Lower lobe of right lung (tissue), 2 donors: ENCODE results near the gene AEN. TPM values are rescaled to one million over a fixed set of nuclear protein-coding genes. Genes with fewer than 3 reads are reported as not detected.

Experiments
- ATAC-seq, 2 donors: fragments of 200-7000 bp; cut with Tn5 transposase; one replicate each; pipeline ENCODE4 v1.9.1; 2020 to 2022; ENCODE audit warnings: mild to moderate bottlenecking in 2 of 2, moderate library complexity in 2 of 2
- DNase-seq: peaks from one replicate; pipeline ENCODE4 v3.0.0-alpha.2; 2020
- H3K27ac ChIP-seq: fragments of 200-600 bp; one replicate; pipeline ENCODE4 v1.8.0; 2022
- H3K27me3 ChIP-seq: fragments of 200-600 bp; one replicate; pipeline ENCODE4 v1.8.0; 2022; ENCODE audit warnings: low read depth
- H3K36me3 ChIP-seq: fragments of 200-600 bp; one replicate; pipeline ENCODE4 v1.8.0; 2022; ENCODE audit warnings: mild to moderate bottlenecking
- H3K4me1 ChIP-seq: fragments of 200-600 bp; one replicate; pipeline ENCODE4 v1.8.0; 2022
- H3K4me3 ChIP-seq: fragments of 200-600 bp; one replicate; pipeline ENCODE4 v1.8.0; 2022; ENCODE audit warnings: mild to moderate bottlenecking
- H3K9me3 ChIP-seq: fragments of 200-600 bp; one replicate; pipeline ENCODE4 v1.8.0; 2022
- CTCF ChIP-seq: fragments of 200-600 bp; IDR thresholded peaks from one replicate; pipeline ENCODE4 v1.8.0; 2022; ENCODE audit warnings: antibody characterized with exemption, mild to moderate bottlenecking
- intact Hi-C: fragments of 100-400 bp; cut with DNase I; formaldehyde crosslinking; loops from one replicate; pipeline ENCODE4 v1.11.0; 2022
- total RNA-seq: library from RNA; stranded (reverse); fragmentation: NEBNext Ultra II Directional; extraction: Animal tissue kit (Norgen Biotek cat#: 25700); gene quantifications from one replicate; pipeline ENCODE4 v1.2.1, GENCODE V29; 2021
- donor health status: DM: no; HTN: yes; CAD: no; lungs with severe emphysema.

The AEN gene
- total RNA-seq, 1 donor from 2014 or later: 23.8 TPM

- Histone ChIP-seq H3K9me3 (no peaks in the 10 kb centered on the region), H3K4me3 (no peak overlapping the region), H3K27me3 (no peaks in the 10 kb centered on the region), H3K36me3 (no peaks in the 10 kb centered on the region), H3K27ac (no peak overlapping the region), H3K4me1 (no peaks in the 10 kb centered on the region)
- intact Hi-C loops: no loop called here
- ATAC-seq (no peak), DNase-seq (no peak)
- TF ChIP-seq CTCF: no peak
These were observed 40.6 kb upstream of the AEN start for GRCh38 chr15:88580532-88580931.

- Histone ChIP-seq H3K4me1 (no peaks in the 10 kb centered on the region), H3K9me3 (no peaks in the 10 kb centered on the region), H3K36me3 (no peaks in the 10 kb centered on the region), H3K4me3 (no peak overlapping the region), H3K27ac (no peak overlapping the region), H3K27me3 (no peaks in the 10 kb centered on the region)
- no peak for TF ChIP-seq CTCF
- DNase-seq (no peak), ATAC-seq (no peak)
- intact Hi-C loops: no loop called here
These were observed 34.6 kb upstream of the AEN start for GRCh38 chr15:88586401-88587162.

- Histone ChIP-seq H3K27me3 (no peaks in the 10 kb centered on the region), H3K36me3 (no peaks in the 10 kb centered on the region), H3K4me3 (no peak overlapping the region), H3K4me1 (no peaks in the 10 kb centered on the region), H3K27ac (no peak overlapping the region), H3K9me3 (no peaks in the 10 kb centered on the region)
- intact Hi-C loops: no loop called here
- ATAC-seq (no peak), DNase-seq (no peak)
- no peak for TF ChIP-seq CTCF
These were observed 30.4 kb upstream of the AEN start for GRCh38 chr15:88590759-88591158.

GRCh38 chr15:88591384-88591783 is 29.8 kb upstream of the AEN start:
- intact Hi-C loops: no loop called here
- DNase-seq: no peak
- H3K4me3 ChIP-seq: no peak overlapping the region
- H3K36me3 ChIP-seq: no peaks in the 10 kb centered on the region
- no peaks in the 10 kb centered on the region for H3K4me1 ChIP-seq
- no peak overlapping the region for H3K27ac ChIP-seq
- TF ChIP-seq CTCF: no peak
- H3K9me3 ChIP-seq: no peaks in the 10 kb centered on the region
- H3K27me3 ChIP-seq: no peaks in the 10 kb centered on the region
- no peak for ATAC-seq

- Histone ChIP-seq H3K36me3 (no peaks in the 10 kb centered on the region), H3K4me1 (peaks cover 13% of the 10 kb centered on the region), H3K9me3 (no peaks in the 10 kb centered on the region), H3K27ac (no peak overlapping the region), H3K27me3 (peaks cover 55% of the 10 kb centered on the region), H3K4me3 (no peak overlapping the region)
- intact Hi-C loops: no loop called here
- ATAC-seq (no peak), DNase-seq (no peak)
- no peak for TF ChIP-seq CTCF
These were observed 17.3 kb upstream of the AEN start for GRCh38 chr15:88603885-88604284.
